HepG2 (cell line): Measurements from ENCODE around the gene TPX2. TPM values are rescaled to one million over a fixed set of nuclear protein-coding genes. Genes with fewer than 3 reads are reported as not detected.

ENCODE experiments used
- ATAC-seq: fragments of 200-7000 bp; cut with Tn5 transposase; 3 replicates; pipeline ENCODE4 v1.9.1; 2020; ENCODE audit warnings: mild to moderate bottlenecking, moderate library complexity
- BruUV-seq: library from RNA; stranded (reverse); fragments of 400-500 nt; replicated peaks from 2 replicates; lab custom pipeline; 2021; lab: Mats Ljungman, UMichigan
- CTCF ChIA-PET: fragments of 300-600 bp; formaldehyde crosslinking; extraction: SDS; loops from one replicate; lab custom pipeline; 2021; ENCODE audit warnings: low total read pairs, inconsistent platforms, low intra/inter-chr PET ratio; lab: Yijun Ruan, JAX
- POLR2A ChIA-PET: fragments of 350-600 bp; sonication (Branson Sonifier 250); formaldehyde crosslinking; loops from one replicate; lab custom pipeline; 2020; ENCODE audit warnings: antibody characterized with exemption, inconsistent platforms; lab: Yijun Ruan, JAX
- DNase-seq: peaks from one replicate; pipeline ENCODE4 v3.0.0-alpha.2; 2015; ENCODE audit warnings: low spot score
- FAIRE-seq: peaks from 3 replicates; lab custom pipeline; 2011; peaks lifted over from hg19 to GRCh38; lab: Jason Lieb, UNC
- H2AFZ ChIP-seq: one replicate; pipeline ENCODE4 v1.6.1; 2011; ENCODE audit warnings: low read length, inconsistent platforms
- H3K27ac ChIP-seq: fragments of 300-600 bp; 3 replicates; pipeline ENCODE4 v1.8.0; 2011; ENCODE audit warnings: mixed run types, mild to moderate bottlenecking, mixed read lengths, low read length, inconsistent platforms; ENCODE audit not compliant: insufficient read depth; ENCODE audit errors: extremely low read length
- H3K27me3 ChIP-seq, 2 experiments: fragments of 200-600 bp in 1 of 2; 2 replicates in 1 of 2; 3 replicates in 1 of 2; pipeline versions ENCODE4 v1.6.0 to v1.8.0; 2011; ENCODE audit warnings: low read length in 2 of 2, mild to moderate bottlenecking in 2 of 2, moderate library complexity in 2 of 2, inconsistent platforms in 1 of 2; ENCODE audit not compliant: insufficient read depth in 2 of 2, control insufficient read depth in 1 of 2
- H3K36me3 ChIP-seq, 2 experiments: fragments of 200-600 bp in 1 of 2; replicated peaks in 1 of 2; 2 replicates in 1 of 2; 3 replicates in 1 of 2; pipeline versions ENCODE4 v1.5.1 to v1.8.0; 2011; ENCODE audit warnings: low read length in 2 of 2, inconsistent platforms in 1 of 2; ENCODE audit not compliant: insufficient read depth in 2 of 2, control insufficient read depth in 1 of 2
- H3K4me1 ChIP-seq: 2 replicates; pipeline ENCODE4 v1.5.1; 2012; ENCODE audit warnings: low read length, inconsistent platforms; ENCODE audit not compliant: insufficient read depth
- H3K4me2 ChIP-seq: 2 replicates; pipeline ENCODE4 v1.6.0; 2011; ENCODE audit warnings: low read depth, low read length, inconsistent platforms
- H3K4me3 ChIP-seq, 3 experiments: fragments of 200-600 bp in 1 of 3; sonication (generic), shearing (Covaris generic) in 1 of 3; replicated peaks in 1 of 3; 2 replicates each; pipeline ENCODE4 v1.5.1; 2011 to 2016; ENCODE audit warnings: low read length in 3 of 3, inconsistent platforms in 2 of 3, low read depth in 2 of 3, mild to moderate bottlenecking in 2 of 3, control low read depth in 1 of 3, mixed read lengths in 1 of 3; ENCODE audit not compliant: insufficient read depth in 1 of 3
- H3K79me2 ChIP-seq: one replicate; pipeline ENCODE4 v1.6.1; 2011; ENCODE audit warnings: low read length, inconsistent platforms; ENCODE audit not compliant: insufficient read depth
- H3K9ac ChIP-seq: 2 replicates; pipeline ENCODE4 v1.6.0; 2011; ENCODE audit warnings: mild to moderate bottlenecking, low read depth, low read length, inconsistent platforms; ENCODE audit not compliant: insufficient read depth
- H3K9me3 ChIP-seq: 2 replicates; pipeline ENCODE4 v1.5.1; 2012; ENCODE audit warnings: mild to moderate bottlenecking, low read length
- H4K20me1 ChIP-seq: 2 replicates; pipeline ENCODE4 v1.6.0; 2011; ENCODE audit warnings: inconsistent platforms, mild to moderate bottlenecking, low read length, moderate library complexity; ENCODE audit not compliant: insufficient read depth
- BCL6 ChIP-seq: IDR thresholded peaks from 2 replicates; pipeline ENCODE4 v1.6.1; 2016; ENCODE audit warnings: missing genetic modification reagents, missing compliant biosample characterization
- DDIT3 ChIP-seq: sonication (generic); formaldehyde crosslinking; IDR thresholded peaks from 2 replicates; pipeline ENCODE4 v1.4.0; 2020; ENCODE audit warnings: mild to moderate bottlenecking, missing genetic modification reagents
- GMEB1 ChIP-seq: sonication (generic); formaldehyde crosslinking; IDR thresholded peaks from 2 replicates; pipeline ENCODE4 v1.5.1; 2020; ENCODE audit warnings: missing genetic modification reagents, mild to moderate bottlenecking, borderline replicate concordance
- HES4 ChIP-seq: sonication (generic); formaldehyde crosslinking; IDR thresholded peaks from 2 replicates; pipeline ENCODE4 v1.9.0; 2021; ENCODE audit warnings: mild to moderate bottlenecking, missing genetic modification reagents, borderline replicate concordance
- HOXA3 ChIP-seq: sonication (generic); formaldehyde crosslinking; IDR thresholded peaks from 2 replicates; pipeline ENCODE4 v1.5.0; 2020; ENCODE audit warnings: missing genetic modification reagents
- IKZF4 ChIP-seq: sonication (generic); formaldehyde crosslinking; IDR thresholded peaks from 2 replicates; pipeline ENCODE4 v1.5.1; 2020; ENCODE audit warnings: borderline replicate concordance, mild to moderate bottlenecking, low read depth, missing genetic modification reagents; ENCODE audit errors: not compliant biosample characterization
- KDM3A ChIP-seq: IDR thresholded peaks from 2 replicates; pipeline ENCODE4 v1.6.1; 2018; ENCODE audit warnings: low read depth, missing compliant biosample characterization
- MED13 ChIP-seq: sonication (generic); formaldehyde crosslinking; IDR thresholded peaks from 2 replicates; pipeline ENCODE4 v1.5.0; 2020; ENCODE audit warnings: missing genetic modification reagents
- MIER2 ChIP-seq: IDR thresholded peaks from 2 replicates; pipeline ENCODE4 v1.6.1; 2016; ENCODE audit warnings: missing biosample characterization, missing genetic modification reagents
- NFATC3 ChIP-seq: sonication (generic); formaldehyde crosslinking; IDR thresholded peaks from 2 replicates; pipeline ENCODE4 v1.5.1; 2020; ENCODE audit warnings: mild to moderate bottlenecking, missing genetic modification reagents
- SRSF1 ChIP-seq: fragments of 200-400 bp; formaldehyde crosslinking; optimal IDR thresholded peaks from 2 replicates; pipeline ENCODE3; 2017; ENCODE audit warnings: mild to moderate bottlenecking, low read depth, low read length, moderate library complexity
- STAG1 ChIP-seq: sonication (generic); formaldehyde crosslinking; IDR thresholded peaks from 2 replicates; pipeline ENCODE4 v1.4.0; 2020; ENCODE audit warnings: missing genetic modification reagents
- SUZ12 ChIP-seq: fragments of 150-350 bp; IDR thresholded peaks from 2 replicates; pipeline ENCODE4 v1.6.1; 2014; ENCODE audit warnings: low read depth, low read length
- TBL1XR1 ChIP-seq: fragments of 150-350 bp; IDR thresholded peaks from 2 replicates; pipeline ENCODE4 v1.6.1; 2014; ENCODE audit warnings: borderline replicate concordance, low read length; ENCODE audit not compliant: partially characterized antibody
- TEAD3 ChIP-seq: optimal IDR thresholded peaks from 2 replicates; pipeline ENCODE3; 2016; ENCODE audit warnings: borderline replicate concordance
- ZNF205 ChIP-seq: IDR thresholded peaks from 2 replicates; pipeline ENCODE4 v1.6.1; 2018; ENCODE audit warnings: missing biosample characterization, missing genetic modification reagents
- ZNF282 ChIP-seq: fragments of 450-650 bp; IDR thresholded peaks from 2 replicates; pipeline ENCODE4 v1.6.1; 2018; ENCODE audit not compliant: partially characterized antibody
- ZNF33A ChIP-seq: sonication (generic); formaldehyde crosslinking; IDR thresholded peaks from 2 replicates; pipeline ENCODE4 v1.5.1; 2020; ENCODE audit warnings: missing genetic modification reagents, mild to moderate bottlenecking, moderate library complexity, borderline replicate concordance
- ZNF572 ChIP-seq: sonication (generic); formaldehyde crosslinking; IDR thresholded peaks from 2 replicates; pipeline ENCODE4 v1.5.1; 2020; ENCODE audit warnings: mild to moderate bottlenecking, missing genetic modification reagents
- ZNF782 ChIP-seq: sonication (generic); formaldehyde crosslinking; IDR thresholded peaks from 2 replicates; pipeline ENCODE4 v1.4.0; 2020; ENCODE audit warnings: missing genetic modification reagents, mild to moderate bottlenecking, borderline replicate concordance
- ZNF784 ChIP-seq: sonication (generic); formaldehyde crosslinking; IDR thresholded peaks from 2 replicates; pipeline ENCODE4 v1.5.1; 2020; ENCODE audit warnings: missing genetic modification reagents, mild to moderate bottlenecking, borderline replicate concordance
- ZSCAN22 ChIP-seq: sonication (generic); formaldehyde crosslinking; IDR thresholded peaks from 2 replicates; pipeline ENCODE4 v1.4.0; 2020; ENCODE audit warnings: mild to moderate bottlenecking, missing genetic modification reagents
- ZSCAN9 ChIP-seq: IDR thresholded peaks from 2 replicates; pipeline ENCODE4 v1.6.1; 2016; ENCODE audit warnings: borderline replicate concordance
- in situ Hi-C: cut with HindIII; loops from 2 replicates; pipeline ENCODE4 v1.10.0; 2017; ENCODE audit warnings: low pct_unique_long_range_greater_than_20kb; ENCODE audit not compliant: extremely low pct_ligation_motif_present
- intact Hi-C: fragments of 100-400 bp; cut with micrococcal nuclease; formaldehyde crosslinking; loops from one replicate; pipeline ENCODE4 v1.10.0; 2022; ENCODE audit not compliant: unreplicated experiment
- polyA plus RNA-seq, 8 experiments: library from polyadenylated mRNA; depleted of rRNA in 3 of 8; stranded (reverse) in 7 of 8; unstranded in 1 of 8; fragments of >200 nt; fragmentation: Illumina TruSeq in 4 of 8; extraction: Trizol in 4 of 8; gene quantifications; 2 replicates each; pipeline versions ENCODE4 v1.2.1 to v1.2.3, GENCODE V29; 2011 to 2016; ENCODE audit warnings: low read depth in 4 of 8, missing spikeins in 1 of 8, mixed read lengths in 1 of 8; ENCODE audit not compliant: insufficient read depth in 1 of 8
- total RNA-seq, 5 experiments: library from RNA; depleted of rRNA; stranded (reverse); fragments of >200 nt; fragmentation: Illumina TruSeq; extraction: Trizol; gene quantifications; 2 replicates each; pipeline ENCODE4 v1.2.3, GENCODE V29; 2016; ENCODE audit warnings: low read depth in 1 of 5

TPX2 gene
- total and polyA plus RNA-seq, 2 of the 13 experiments (the other 11 are each of a cell fraction or from before 2014, with no cell fraction given), result 34.3 to 124 TPM

GRCh38 chr20:31711179-31712111, 27.6 kb upstream of the TPX2 start:
- H3K36me3 ChIP-seq, result peaks cover 40 to 83% of the 10 kb centered on the region in 2 experiments
- H3K9ac ChIP-seq, result peak overlapping the region; percentile 59
- ATAC-seq (peak; percentile 27), DNase-seq (peak; percentile 80), FAIRE-seq (peak; percentile 4)
- H3K27me3 ChIP-seq, result no peaks in the 10 kb centered on the region
- H2AFZ ChIP-seq, result no peak overlapping the region
- POLR2A ChIA-PET, result interaction anchor here (1.0 to 33.2 kb wide), 9 partner anchors 3 to 107 kb away, joined by 4 to 2822 read pairs (median 22); partner anchors contain the start of genes BCL2L1, ID1 and TPX2
- H3K79me2 ChIP-seq, result peaks cover 93% of the 10 kb centered on the region
- CTCF ChIA-PET, result no interaction called here
- peaks cover 15% of the 10 kb centered on the region for H4K20me1 ChIP-seq
- BruUV-seq, result no TSS peak
- peak overlapping the region; percentile 61 for H3K27ac ChIP-seq
- H3K4me1 ChIP-seq, result peaks cover 99% of the 10 kb centered on the region
- H3K9me3 ChIP-seq, result no peaks in the 10 kb centered on the region
- H3K4me2 ChIP-seq, result peak overlapping the region; percentile 64
- peak overlapping the region in 2 of 3 experiments; percentile 2 to 29; a peak in 1 of 6 replicates for H3K4me3 ChIP-seq
- intact Hi-C loops (loop anchor here (1.0 to 2.0 kb wide), 3 partner anchors 7 to 15 kb away; no protein-coding TSS in a partner anchor), in situ Hi-C loops (no loop called here)
- TF ChIP-seq ZSCAN22 (CRISPR knock-in tag) (no peak), ZNF205 (CRISPR knock-in tag) (no peak), ZNF33A (CRISPR knock-in tag) (no peak), HOXA3 (0 out of 2 replicates have a peak, but pooled peaks have one; percentile 19), TEAD3 (CRISPR knock-in tag) (peak; percentile 35), MIER2 (CRISPR knock-in tag) (no peak), HES4 (CRISPR knock-in tag) (no peak), STAG1 (CRISPR knock-in tag) (0 out of 2 replicates have a peak, but pooled peaks have one; percentile 2), NFATC3 (CRISPR knock-in tag) (no peak), SUZ12 (no peak), KDM3A (no peak), ZNF784 (CRISPR knock-in tag) (peak; percentile 66; the same call in 1 of the 2 replicates), TBL1XR1 (peak; percentile 62), DDIT3 (no peak), ZNF782 (CRISPR knock-in tag) (no peak), ZSCAN9 (peak; percentile 99), MED13 (CRISPR knock-in tag) (0 out of 2 replicates have a peak, but pooled peaks have one; percentile 61), ZNF572 (no peak), GMEB1 (CRISPR knock-in tag) (no peak; the same call in 1 of the 2 replicates), BCL6 (CRISPR knock-in tag) (peak; percentile 86), ZNF282 (no peak), IKZF4 (CRISPR knock-in tag) (no peak), SRSF1 (no peak)
